ELR (cell line): ENCODE results near the gene MYCBP.
"Not testable (repeated sequence)": the region's sequence is repeated elsewhere in the genome, so short reads cannot be mapped to it uniquely, and the experiment has no call there.

Source experiments
- DNase-seq: peaks from one replicate; pipeline ENCODE4 v3.0.0-alpha.2; 2015; ENCODE audit warnings: low read depth

MYCBP gene, protein sequence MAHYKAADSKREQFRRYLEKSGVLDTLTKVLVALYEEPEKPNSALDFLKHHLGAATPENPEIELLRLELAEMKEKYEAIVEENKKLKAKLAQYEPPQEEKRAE

DNA sequence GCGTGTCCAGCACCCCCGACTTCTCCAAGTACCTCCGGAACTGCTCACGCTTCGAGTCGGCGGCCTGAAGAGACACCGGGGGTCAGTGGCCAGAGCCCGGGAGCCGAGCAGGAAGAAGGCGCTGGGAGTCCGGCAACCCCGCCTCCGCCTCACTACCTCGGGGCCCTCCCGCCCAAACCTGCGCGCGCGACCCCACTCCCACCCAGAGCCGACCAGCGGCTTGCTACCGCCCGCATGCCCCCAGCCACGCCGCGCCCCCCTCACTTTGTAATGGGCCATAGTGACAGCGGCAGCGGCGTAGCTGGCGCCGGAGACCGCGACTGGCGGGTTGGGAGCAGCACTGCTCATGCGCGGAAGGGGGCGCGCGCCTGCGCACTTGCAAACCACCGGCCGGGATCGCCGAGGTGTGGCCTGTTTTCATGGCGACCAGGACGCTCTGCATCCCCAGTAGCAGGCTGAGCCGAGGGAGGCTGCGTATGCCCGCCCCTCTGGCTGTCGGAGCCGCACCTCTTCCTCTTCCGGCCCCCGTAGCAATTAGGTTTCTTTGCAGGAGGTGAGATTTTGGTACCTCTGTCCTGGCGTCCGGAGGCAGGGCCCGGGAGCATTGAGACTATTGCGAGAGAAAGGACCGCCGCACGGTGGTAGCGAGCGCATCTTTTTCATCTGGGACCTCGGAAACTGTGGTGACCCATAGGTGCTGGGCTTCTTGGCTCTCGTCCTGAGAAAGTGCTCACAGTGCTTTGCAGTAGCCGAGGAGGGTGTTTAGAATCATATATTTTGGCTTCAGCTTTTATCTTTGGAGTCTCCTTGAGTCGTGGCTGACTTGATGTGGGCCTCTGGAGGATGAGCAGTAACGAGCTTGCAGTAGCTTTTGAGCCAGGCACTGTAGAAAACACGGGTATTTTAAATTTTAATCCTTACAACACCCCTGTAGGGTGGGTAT, at the start of gene MYCBP:
TSS of gene MYCBP (minus strand) at position 322 of the 943 bp plus-strand sequence. CDS start at position 279, 43 bp downstream.
- DNase-seq: peak; percentile 93

DNA sequence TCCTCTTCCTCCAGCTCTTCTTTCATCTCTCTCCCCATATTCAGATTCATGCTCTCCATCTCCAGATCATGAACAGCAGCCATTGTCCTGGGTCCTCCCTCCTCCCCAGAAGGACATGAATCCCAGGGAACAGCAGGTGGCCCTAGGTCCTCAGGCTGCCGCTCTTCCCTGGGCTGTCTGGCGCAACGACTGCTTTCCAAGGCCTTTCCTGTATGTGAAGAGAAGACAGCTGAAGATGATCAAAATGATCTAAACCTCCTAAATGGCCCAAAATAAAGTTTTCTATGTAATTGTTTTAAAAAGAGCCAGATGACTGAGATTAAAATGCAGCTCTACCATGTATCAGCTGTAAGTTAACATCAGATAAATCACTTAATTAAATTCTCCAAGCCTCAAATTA, 46.0 kb upstream of the MYCBP start:
- no peak for DNase-seq

DNA sequence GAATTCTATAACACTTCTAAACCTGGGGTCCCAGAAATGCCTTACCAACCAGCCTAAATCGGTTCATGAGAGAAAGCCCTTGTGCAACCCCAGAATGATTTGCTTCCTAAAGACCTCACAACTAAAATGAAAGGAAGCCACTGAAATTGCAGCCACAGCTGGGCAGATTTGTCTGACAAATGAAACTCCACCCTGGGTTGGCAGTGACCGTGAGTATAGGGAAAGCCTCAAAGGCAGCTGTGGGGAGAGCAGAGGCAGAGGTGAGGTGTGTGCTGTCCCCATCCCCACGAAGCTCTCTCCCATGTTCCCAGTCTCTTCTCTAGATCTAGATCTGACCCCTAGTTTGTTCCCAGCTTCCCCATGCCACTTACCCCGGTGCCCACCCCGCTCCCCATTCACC, 45.4 kb upstream of the MYCBP start:
- DNase-seq: no peak

DNA sequence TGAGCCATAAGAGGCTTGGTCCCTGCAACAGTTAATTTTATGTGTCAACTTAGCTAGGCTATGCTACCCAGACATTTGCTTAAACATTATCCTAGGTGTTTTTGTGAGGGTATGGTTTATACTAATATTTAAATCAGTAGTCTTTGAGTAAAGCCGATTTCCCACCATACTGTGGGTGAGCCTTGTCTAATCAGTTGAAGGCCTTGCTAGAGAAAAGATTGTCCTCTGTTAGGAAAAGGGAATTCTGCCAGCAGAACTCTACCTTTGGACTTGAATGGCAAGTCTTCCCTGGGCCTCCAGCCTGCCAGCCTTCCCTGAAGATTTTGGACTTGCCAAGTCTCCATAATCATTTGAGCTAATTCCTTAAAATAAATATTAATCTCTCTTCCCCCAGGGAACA, 44.6 kb upstream of the MYCBP start:
- no peak for DNase-seq

DNA sequence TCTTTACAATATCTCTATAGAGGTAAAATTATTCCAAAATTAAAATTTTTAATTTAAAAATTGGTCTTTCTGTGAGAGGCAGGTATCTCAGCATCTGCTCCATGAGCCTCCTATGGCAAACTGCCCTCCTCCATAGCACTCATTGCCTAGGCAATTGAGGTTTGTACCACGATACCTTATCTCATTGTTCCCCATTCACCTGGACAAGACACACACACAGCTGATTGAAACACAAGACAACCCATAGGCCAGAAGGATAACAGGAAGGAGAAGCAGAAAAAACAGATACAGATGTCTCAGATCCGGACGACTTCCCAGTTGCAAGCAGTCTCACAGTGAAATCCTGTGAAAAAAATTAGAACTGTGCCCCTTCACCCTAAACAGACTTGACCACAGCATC, 44.2 kb upstream of the MYCBP start:
- DNase-seq: no peak

DNA sequence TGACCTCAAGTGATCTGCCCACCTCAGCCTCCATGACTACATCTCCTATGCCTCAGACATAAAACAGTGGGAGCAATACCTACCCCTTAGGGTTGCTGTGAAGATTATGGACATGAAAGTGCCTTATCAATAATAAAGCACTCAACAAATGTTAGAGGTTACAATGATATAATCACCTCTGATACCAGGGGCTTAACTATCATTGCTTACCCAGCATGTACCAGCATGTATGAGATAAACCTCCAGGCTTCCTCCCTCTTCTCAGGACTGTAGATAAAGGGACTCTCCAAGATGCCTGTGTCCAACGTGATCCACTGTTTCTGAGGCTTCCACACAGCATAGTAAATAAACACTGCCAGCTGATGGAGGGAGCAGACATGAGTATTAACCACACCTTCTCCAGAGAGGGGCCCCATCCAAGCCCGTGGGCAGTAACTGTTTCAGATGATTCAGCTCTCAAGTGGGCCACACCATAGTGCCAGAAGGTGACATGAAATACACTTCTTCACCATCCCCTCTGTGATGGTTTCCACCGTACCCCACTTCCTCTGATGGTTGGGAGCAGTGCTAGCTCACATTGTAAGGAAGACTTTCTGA, 42.3 kb upstream of the MYCBP start:
- DNase-seq: peak; percentile 9

DNA sequence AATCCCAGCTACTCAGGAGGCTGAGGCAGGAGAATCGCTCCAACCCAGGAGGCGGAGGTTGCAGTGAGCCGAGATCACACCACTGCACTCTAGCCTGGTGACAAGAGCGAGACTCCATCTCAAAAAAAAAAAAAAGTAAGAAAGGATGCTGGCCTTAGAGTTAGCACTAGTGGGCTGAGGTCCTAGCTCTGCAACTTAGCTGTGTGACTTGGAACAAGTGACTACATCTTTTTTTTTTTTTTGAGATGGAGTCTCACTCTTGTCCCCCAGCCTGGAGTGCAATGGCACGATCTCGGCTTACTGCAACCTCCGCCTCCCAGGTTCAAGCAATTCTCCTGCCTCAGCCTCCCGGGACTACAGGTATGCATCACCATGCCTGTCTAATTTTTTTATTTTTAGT, 41.8 kb upstream of the MYCBP start:
- not testable (repeated sequence) for DNase-seq

DNA sequence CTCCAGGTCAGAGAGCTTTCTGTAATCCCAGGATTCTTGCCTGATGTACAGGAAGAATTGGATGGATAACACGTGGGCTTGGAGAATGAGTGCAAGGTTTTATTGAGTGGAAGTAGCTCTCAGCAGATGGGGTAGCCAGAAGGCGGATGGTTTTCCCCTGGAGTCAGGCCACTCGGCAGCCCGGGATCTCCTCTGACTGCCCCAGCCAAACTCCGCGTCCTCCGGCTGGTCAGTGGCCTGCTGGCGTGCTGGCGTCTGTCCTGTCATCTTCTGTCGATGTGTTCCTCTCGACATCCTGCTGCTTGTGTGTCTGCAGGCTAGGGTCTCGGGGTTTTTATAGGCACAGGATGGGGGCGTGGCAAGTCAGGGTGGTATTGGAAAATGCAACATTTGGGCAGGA, 35.7 kb upstream of the MYCBP start:
- no peak for DNase-seq

DNA sequence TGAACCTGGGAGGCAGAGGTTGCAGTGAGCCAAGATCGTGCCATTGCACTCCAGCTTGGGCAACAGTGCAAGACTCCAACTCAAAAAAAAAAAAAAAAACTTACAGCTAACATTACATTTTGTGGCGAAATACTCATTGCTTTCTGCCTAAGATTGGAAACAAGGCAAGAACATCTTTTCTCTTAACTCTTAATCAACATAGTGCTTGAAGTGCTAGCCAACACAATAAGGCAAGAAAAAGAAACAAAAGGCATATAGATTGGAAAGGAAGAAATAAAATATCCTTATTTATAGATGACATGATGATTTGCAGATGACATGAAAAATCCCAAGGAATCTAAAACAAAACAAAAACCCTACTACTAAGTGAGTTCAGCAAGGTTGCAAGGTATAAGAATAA, 32.8 kb upstream of the MYCBP start:
- no peak for DNase-seq

DNA sequence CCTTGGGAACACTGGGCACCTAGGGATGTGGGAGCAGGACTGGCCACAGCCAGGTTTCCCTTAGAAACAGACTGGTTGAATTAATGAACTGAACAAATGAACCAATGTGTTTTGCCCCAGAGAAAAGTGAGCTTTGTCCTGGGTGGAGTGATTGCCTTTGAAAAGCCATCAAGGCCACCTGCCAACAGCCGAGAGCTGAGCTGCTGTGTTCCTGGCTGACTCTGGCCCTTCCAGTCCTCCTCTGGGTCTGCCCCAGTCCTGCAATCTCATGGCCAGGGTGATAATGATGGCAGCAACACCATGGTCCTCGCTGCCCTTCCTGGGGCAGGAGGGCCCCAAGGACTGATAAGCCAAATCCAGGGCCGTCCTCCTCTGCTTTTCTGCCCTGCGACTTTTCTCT, 26.4 kb upstream of the MYCBP start:
- no peak for DNase-seq

DNA sequence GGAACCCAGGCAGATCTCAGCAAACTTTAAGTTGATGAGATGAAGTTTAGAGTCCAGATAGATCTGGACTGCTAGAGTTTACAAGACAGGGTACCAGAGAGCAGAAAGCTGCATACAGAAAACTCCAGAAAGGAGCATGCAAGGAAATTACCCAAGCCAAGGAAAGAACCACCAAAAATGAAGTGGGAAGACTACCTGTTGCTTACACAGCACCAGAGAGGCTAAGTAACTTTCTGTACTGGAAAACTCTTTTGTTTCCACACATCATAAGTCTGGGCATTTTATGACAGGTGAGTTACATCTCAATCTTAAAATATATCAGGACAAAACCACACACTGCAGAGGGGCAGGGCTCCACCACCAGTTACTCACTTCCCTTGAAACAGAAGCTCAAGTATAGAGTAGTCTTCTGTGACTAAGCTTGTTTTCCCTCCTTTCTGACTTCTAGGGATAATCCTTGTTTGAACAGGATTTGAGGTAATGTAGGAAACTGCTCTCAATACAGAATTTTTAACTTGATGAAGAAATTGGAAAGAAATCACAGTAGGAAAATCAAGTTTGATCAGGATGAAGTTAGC, 25.6 kb upstream of the MYCBP start:
- DNase-seq: peak; percentile 50

DNA sequence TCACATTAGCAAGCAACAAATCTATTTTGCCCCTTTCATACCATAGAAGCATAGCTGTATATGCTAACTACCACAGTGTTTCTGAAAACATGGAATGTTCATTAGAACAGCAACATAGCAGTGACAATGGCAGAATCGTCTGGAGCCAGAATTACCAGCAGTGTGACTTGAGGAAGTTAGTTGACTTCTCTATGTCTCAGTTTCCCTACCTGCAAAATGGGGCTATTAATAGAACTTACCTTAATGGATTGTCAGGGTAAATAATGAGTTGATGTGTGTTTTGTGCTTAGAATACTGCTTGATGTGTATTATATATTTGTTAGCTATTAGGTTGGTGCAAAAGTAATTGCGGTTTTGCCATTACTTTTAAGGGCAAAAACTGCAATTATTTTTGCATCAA, 23.0 kb upstream of the MYCBP start:
- no peak for DNase-seq

DNA sequence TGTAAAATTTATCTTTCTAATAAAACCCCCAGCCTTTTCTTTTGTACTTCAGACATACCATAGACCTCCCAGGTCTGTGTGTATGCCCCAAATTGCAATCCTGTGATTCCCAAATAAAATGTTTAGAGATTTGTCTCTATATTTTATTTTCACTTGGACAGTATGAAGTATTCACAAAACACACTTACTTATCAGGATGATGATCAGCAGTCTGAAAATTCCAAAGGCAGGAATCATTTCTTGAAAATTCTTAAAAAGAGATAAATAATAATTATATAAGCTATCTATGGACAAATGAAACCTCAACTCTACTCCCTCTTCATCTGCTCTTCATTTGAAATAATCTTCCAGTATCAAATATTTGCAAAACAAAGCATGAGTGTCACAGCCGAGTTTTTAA, 19.8 kb upstream of the MYCBP start:
- no peak for DNase-seq

DNA sequence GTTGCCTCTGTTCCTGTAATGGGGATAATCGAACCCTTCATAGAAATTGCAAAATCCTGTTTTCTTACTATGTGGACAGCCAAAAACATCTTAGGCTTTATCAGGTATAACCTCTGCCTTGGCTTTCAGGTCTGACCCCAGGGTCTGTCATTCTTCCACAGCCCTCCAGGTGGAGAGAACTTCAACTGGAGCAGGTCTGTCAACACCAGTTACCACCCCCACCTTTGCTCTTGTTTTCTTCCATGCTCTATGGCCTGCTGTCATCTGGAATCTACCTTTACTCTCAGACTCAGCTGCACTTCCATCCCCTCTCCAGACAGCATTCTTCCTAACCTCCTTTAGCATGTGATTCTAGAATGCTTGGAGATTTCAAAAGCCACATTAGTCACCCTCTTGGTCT, 18.6 kb upstream of the MYCBP start:
- peak; percentile 17 for DNase-seq

DNA sequence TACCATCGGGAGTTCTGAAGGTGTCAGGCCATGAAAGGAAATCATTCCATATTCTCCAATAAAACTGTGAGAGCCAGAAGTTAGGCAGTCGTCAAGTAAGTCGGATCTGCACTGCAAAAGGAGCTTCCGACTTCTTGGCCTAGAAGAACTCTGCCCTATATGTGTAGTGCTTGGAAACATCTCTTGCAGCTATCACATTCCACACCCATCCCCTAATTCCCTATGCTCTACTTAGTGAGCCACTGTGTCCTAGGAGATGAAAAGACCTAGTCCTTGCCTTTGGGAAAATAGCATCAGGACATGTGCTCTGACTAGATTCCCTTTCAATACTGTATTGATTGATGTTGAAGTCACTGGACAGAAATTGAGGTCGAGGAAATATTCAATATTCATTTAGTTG, 16.4 kb upstream of the MYCBP start:
- no peak for DNase-seq

DNA sequence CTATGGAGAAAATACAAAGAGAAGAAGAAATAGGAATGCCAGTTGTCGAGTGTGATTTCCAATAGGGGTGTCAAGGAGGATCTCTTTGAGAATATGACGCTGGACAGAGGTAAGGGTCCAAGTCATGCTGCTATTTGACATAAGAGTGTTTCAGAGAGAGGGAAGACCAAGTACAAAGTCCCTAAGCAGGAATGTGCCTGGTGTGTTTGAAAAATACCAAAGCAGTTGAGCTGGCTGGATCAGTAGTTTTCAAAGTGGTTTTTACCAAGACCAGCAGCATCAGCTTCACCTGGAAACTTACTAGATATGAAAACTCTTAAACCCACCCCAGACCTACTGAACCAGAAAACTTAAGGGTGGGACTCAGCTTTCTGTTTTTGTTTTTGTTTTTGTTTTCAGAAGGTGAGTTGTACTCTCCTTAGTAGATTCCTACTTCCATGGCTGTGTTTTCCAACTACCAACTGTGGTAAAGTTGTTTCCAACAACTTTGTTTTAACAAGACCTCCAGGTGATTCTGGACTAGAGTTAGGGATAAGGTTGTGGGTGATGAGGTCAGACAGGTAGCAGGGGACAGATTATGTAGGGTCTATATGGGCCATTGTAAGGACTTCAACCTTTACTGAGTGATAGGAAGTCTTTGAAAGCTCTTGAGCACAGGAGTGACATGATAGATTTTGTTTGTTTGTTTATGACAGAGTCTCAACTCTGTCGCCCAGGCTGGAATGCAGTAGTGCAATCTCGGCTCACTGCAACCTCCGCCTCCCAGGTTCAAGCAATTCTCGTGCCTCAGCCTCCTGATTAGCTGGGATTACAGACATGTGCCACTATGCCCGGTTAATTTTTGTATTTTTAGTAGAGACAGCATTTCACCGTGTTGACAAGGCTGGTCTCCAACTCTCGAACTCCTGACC, 15.5 kb upstream of the MYCBP start:
- DNase-seq: no peak

DNA sequence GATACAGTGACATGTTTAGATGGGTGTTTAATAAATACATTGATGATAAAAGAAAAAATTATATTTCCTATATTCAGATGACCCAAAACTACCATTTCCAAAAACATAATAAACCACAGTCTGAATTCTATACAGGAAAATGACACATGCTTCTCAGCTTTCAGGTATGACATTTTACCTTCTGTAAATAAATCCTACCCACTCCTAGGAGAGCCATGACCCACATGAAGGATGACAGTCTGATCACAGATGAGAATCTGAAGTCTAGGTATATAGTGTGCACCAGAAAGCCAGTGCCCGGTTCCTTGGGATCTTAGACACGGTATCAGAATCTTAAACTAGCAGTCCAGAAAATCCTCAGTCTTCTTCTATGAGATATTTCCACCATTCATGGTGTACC, 11.9 kb upstream of the MYCBP start:
- DNase-seq: no peak

DNA sequence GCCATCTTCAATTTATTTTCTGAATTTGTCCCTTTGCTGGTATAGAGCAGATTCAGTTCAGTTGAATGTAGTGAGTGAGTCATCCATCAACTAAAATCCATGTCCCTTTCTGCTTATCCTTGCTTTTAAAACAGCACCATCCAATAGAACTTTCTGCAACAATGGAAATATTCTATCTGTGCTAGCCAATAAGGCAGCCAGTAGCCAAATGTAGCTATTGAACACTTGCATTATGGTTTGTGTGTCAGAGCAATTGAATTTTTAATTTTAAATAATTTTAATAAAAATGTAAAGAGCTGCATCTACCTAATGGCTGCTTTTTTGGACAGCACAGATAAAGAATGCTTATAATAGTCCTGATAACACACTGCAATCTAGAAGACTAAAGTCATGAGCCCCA, 8.3 kb upstream of the MYCBP start, which contains the start of gene GJA9:
TSS of gene GJA9 (minus strand) at position 101 of the 400 bp plus-strand sequence. CDS start 5,489 bp downstream, outside the sequence.
- DNase-seq: no peak

DNA sequence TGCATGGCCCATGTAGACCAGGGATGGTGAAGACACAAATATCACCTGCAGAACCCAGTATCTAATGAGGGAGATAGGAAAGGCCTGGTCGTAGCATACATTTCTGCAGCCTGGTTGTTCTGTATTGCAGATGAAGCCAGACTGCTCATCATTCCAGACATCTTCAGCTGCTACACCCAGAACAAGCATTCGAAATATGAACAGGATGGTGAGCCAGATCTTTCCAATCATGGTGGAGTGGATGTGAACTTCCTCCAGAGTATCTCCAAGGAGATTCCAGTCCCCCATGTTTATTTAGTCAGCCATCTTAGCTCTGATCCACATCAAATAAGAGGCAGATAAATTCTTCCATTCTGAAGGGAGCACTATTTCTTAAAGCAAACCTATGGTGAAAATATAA, 2.7 kb upstream of the MYCBP start:
- no peak for DNase-seq

DNA sequence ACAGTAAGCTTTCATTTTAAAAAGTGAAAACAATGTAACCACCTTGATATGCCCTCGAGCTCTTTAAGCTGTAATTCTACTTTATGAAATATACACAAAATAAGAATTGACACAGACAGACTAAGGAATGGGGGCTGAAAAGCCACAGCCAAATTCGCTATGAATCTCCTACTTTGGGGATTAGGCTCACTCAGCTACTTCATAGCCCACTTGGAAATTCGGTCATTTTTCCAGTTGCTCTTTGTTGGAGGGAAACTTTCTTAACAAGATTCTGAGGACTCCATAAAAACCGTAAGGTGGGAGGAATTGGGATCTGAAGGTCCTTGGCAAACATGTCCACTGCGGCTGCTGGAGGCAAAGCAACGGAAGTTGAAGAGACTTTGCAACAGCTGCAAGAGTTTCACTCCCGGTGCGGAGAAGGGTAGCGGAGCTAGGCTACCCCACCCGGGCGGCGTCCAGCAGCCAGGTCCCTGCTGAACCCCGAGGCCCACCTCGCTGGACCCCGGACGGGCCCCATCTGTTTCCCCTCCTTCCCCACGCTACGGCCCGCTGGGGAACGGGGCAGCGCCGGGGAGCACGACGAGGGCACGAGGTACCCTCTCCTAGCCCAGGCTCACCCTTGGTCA, 634 bp downstream of the MYCBP start:
- DNase-seq: peak; percentile 54

DNA sequence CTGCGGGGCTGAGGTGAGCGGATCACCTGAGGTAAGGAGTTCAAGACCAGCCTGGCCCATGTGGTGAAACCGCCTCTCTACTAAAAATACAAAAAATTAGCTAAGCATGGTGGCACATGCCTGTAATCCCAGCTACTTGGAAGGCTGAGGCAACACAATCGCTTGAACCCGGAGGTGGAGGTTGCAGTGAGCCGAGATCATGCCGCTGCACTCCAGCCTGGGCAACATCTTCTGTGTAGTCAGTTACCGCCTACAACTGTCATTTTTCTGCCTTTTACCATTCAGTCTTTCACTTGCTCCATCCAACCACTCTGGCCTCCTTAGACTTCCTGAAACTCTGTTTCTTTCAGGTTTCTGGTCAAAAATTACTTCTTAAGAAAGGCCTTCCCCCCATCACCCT, 2.2 kb downstream of the MYCBP start:
- DNase-seq: no peak
